ENCODE results near the gene AFAP1.

AFAP1 gene

DNA sequence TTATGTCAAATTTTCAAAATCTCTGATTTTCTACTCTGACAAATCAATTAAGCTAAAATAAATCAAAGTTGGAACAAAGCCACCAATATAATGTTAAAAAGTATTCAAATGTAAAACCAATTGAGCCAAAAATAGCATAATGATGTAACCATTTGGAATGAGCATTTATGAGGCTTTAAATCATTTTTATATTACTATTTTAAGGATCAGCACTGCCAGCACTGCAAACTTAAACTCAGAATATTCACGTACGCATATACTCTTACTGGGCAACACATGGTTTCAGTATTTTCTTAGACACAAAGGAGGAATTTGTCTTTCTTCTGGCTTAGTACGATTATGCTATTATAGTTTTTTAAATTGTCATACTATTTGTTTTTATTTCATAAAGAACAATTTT, 52.2 kb downstream of the AFAP1 start:
- DNase-seq: no peak

DNA sequence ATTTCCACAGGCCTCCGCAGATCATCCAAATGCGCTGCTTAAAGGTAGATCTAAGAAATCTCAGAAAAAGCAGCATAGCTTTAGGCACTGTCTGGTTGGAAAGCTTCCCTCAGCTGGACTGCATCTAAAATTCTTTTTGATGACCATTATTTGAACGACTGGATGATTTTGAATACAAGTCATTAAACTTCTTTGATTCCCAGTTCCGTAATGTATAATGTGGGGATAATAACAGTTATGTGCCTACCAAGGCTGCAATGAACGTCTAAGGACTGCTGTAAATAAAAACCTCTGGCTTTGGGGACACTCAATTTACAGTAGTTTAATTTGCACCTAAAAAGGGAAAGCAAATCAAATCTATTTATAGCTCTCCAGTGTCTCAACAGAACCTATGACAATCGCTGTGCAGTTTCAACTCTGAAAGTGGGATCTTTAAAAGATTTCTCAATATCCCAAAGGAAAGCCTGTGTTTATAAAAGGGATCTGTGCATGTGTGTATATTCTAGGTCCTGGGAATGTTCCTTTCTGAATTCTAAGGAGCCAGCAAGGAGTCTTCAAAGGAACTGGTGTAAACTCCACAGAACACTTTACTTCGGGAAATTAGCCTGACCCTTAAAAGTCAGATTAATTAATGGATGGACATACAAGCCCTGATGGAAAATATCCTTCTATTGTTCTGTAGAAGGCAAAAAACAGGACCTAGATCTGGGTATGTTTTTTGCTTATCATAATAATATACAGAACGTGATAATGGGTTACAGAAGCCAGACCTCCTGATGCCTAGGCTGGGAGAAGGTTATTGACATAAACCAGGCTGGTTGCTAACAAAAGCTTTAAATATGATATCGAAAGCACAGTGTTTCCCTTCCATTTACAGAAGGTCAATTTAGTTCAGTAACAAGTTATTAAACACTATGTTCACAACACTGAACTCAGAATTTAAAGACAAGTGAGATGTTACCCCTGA, 53.4 kb downstream of the AFAP1 start:
- DNase-seq: no peak

DNA sequence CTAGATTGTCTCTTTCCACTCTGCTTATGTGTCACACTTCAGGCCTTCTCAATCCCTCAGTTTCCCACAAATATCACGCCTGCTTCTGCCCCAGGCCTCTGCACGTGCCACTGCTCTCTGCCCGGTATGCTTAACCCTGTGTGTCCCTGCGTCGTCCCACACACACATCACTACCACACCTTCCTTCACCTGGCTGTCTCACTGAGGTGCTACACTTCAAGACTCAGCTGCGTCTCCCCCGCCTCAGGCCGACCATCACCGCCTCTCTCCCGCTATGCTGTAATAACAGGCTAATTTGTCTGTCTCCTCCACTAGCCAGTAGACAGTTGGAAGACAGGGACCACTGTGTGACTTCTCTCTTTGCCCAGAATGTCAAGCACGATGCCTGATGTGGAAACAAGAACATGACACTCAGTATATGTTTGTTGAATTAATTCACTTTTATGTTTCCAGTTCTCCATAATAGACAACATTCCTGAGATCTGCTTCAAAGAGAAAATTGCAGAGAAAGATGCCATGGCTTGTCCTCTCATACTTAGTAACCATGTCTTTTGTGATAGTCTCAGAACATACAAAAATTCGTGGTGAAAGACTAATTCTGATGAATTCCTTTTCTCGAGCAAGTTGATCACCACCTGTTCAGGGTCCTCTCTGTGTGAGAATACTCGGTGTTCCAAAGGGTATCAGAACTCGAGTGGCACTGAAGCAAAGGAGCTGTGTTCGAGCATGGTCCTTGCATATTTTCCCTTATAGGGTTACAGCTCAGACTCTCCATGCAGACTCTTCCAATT, 54.2 kb downstream of the AFAP1 start:
- no peak for DNase-seq

DNA sequence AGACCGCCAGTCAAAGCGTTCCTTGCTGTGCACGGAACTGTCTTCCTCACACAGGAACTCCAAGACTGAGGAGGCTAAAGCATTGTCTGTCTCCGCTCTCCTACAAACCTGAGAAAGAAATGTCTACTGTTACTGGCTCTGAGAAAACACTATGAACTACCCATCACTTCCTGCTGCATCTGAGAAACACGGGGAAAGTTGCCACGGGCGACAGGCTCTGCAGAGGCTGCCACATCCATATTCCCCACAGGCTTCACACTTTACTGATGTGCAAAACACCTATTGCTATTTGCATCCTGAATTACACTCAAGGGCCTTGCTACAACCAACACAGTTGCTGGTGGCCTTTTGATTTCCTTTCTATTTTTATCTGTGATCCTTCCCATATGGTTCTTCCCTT, 59.0 kb downstream of the AFAP1 start:
- no peak for DNase-seq

GRCh38 chr4:7879127-7879526, 60.5 kb downstream of the AFAP1 start:
- no peak for DNase-seq

DNA sequence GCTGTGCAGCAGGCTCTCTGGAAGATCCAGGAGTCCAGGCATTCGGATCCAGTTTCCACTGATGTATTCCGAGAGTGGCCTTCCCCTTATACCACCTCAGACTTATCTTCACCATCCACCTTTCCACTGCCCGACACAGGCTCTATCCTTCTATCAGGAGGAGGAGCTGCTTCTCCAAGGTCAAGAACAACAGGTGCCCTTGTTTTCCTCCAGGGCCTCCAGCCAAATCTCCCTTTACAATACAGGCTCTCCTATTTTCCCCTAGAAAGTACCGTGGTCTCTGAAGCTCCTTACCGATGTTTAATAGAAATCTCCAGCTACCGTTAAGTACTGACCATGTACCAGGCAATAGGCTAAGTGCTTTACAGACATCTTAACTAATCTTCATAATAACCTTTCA, 61.3 kb downstream of the AFAP1 start:
- DNase-seq: no peak

- DNase-seq: no peak
Measured at GRCh38 chr4:7877176-7877575, 62.5 kb downstream of the AFAP1 start.

- no peak for DNase-seq
Measured at GRCh38 chr4:7876201-7876875, 63.3 kb downstream of the AFAP1 start.

DNA sequence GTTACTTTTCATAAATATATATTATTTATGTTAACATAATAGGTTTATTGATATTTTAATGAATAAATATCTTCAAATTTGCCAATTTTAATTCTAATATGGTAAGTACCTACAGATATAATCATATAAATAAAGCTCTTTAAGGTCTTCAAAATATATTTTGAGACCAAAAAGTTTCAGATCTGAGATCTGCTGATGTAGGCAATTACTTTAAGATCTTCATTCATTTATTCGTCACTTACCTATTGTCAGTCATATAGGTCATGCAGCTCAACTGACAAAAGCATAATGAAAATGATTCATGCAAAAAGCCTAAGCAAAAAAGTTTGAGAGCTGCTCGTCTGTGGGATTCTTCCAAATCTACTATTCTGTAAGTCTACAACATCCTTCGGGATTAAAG, 64.8 kb downstream of the AFAP1 start:
- DNase-seq: no peak

DNA sequence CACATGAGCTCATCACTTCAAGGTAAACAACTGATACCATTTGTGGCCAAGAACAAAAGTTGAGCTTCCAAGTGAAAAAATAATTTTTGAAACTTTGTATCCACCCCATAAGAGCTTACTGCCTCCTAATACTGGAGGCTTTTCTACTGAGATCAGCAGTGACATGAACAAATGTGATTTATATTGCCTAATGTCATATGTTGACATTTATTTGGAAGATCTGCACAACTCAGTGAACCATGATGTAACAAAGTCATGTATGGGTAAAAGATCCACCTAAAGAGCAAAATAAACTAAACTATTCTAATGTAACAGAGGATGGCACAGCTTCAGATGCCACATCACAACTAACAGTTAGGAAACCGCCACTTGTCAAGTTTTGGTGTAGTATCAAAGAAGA, 65.8 kb downstream of the AFAP1 start:
- DNase-seq: no peak

DNA sequence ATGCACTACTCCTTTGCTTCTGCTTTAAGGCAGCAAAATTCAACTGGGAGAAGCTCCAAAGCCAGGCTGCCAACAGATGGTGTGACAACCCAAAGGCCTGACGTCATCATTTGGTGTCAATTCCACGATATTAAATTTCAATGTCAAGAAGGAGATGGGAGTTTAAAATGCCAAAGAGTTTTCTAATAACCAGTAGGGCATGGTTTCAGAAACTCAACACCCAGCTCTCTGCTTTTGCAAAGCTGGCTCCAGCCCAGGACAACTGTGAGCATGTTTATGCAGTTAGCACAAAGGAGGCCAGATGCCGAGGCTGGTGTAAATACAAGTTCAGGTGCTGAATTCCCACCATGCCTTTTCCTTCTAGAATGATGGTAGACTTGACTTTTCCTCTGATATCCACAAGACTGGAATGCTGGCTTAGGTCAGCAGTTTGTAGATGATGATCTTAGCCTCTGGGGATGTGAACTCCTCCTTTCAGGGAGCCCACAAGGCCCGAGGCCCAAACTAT, 67.3 kb downstream of the AFAP1 start:
- no peak for DNase-seq

DNA sequence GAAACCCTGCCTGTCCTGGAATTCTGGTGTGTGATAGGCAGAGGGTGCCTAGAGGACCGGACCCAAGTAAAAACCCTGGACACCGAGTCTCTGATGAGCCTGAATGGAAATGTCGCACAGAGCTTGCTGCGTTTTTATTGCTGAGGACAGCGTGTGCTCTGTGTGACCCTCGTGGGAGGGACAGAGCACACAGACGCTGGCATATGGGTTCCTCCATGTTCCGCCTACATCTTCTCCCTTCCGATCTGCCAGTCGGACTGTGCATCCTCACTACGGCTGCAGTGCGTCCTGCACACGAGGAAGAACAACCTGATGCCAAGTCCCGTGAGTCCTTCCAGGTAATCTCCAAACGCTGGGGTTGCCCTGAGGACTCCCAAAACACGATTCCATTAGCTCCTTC, 68.3 kb downstream of the AFAP1 start:
- no peak for DNase-seq

GRCh38 chr4:7868892-7869471, 70.7 kb downstream of the AFAP1 start:
- no peak for DNase-seq

DNA sequence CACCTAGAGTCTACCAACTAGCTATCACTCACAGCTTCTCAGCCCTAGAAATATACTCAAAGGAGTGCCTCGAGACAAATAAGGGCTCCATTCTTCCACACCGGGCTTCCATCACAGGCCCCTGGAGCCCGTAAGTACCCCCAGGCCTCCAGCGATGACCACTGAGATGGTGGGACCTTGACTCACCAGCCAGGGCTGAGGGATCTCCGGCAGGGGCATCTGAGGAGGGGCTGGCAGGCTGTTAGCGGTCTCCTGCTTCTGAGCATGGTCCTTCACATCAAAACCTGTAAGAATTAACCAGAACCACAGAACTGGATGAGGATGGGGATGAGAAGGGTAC, 71.3 kb downstream of the AFAP1 start:
- DNase-seq: no peak

GRCh38 chr4:7867701-7868435, 71.8 kb downstream of the AFAP1 start:
- no peak for DNase-seq

- DNase-seq: no peak
Measured at GRCh38 chr4:7867191-7867590, 72.5 kb downstream of the AFAP1 start.

GRCh38 chr4:7865533-7865932, 74.1 kb downstream of the AFAP1 start:
- no peak for DNase-seq

- no peak for DNase-seq
Measured at GRCh38 chr4:7864685-7865084, 75.0 kb downstream of the AFAP1 start.

DNA sequence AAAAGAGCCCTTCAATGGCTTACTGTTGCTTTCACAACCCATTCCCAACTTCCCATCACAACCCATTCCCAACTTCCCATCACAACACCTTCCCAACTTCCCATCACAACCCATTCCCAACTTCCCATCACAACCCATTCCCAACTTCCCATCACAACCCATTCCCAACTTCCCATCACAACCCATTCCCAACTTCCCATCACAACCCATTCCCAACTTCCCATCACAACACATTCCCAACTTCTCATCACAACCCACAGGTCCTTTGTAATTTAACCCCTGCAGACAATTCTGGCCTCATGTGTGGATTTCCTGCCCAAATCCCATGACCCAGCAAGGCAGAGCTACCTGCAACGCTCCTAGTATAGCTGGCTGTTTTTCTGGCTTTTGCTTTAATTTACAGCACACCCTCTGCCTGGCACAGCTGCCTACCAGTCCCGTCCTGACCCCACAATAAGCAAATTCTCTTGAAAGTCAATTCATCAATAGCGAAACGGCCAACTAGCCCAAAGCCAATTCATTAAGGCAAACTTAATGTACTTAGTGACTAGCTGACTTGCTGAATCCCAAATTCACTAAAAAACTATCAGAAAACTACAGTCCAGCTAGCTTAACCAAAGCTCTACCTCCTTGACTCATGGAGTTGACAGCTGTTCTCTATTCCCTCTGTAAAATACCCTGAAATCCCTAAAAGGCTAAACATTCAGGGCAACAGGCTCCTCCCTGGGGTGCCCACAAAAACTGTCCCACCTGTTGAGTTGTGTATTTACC, 75.6 kb downstream of the AFAP1 start:
- no peak for DNase-seq

- DNase-seq: no peak
Measured at GRCh38 chr4:7862561-7863192, 77.0 kb downstream of the AFAP1 start.

- no peak for DNase-seq
Measured at GRCh38 chr4:7861440-7861881, 78.2 kb downstream of the AFAP1 start.
